Osteoblast (primary cell): ENCODE results near the gene BLID. TPM values are rescaled to one million over a fixed set of nuclear protein-coding genes. Genes with fewer than 3 reads are reported as not detected.

ENCODE experiments used
- DNase-seq: peaks from one replicate; pipeline ENCODE4 v3.0.0; 2011; ENCODE audit warnings: low spot score, mixed read lengths; ENCODE audit not compliant: insufficient read length; ENCODE audit errors: missing footprints
- H2AFZ ChIP-seq: 2 replicates; pipeline ENCODE4 v1.6.0; 2011; ENCODE audit warnings: mild to moderate bottlenecking, low read length
- H3K27ac ChIP-seq: 2 replicates; pipeline ENCODE4 v1.5.1; 2011; ENCODE audit warnings: mild to moderate bottlenecking, low read depth, low read length, moderate library complexity
- H3K27me3 ChIP-seq: 2 replicates; pipeline ENCODE4 v1.6.0; 2012; ENCODE audit warnings: mild to moderate bottlenecking, control low read depth, inconsistent platforms, low read length, moderate library complexity; ENCODE audit not compliant: insufficient read depth
- H3K36me3 ChIP-seq: 2 replicates; pipeline ENCODE4 v1.5.1; 2011; ENCODE audit warnings: mild to moderate bottlenecking, low read length, control low read depth, moderate library complexity; ENCODE audit not compliant: insufficient read depth
- H3K4me1 ChIP-seq: 2 replicates; pipeline ENCODE4 v1.5.1; 2011; ENCODE audit warnings: mild to moderate bottlenecking, low read length, control low read depth, moderate library complexity; ENCODE audit not compliant: insufficient read depth
- H3K4me2 ChIP-seq: 2 replicates; pipeline ENCODE4 v1.6.0; 2011; ENCODE audit warnings: mild to moderate bottlenecking, low read length; ENCODE audit not compliant: insufficient read depth
- H3K4me3 ChIP-seq: fragments of 200-600 bp; sonication (generic); 3 replicates; pipeline ENCODE4 v1.5.1; 2012; ENCODE audit warnings: mild to moderate bottlenecking, low read length, inconsistent platforms; ENCODE audit not compliant: insufficient read depth
- H3K79me2 ChIP-seq: 2 replicates; pipeline ENCODE4 v1.6.0; 2012; ENCODE audit warnings: mild to moderate bottlenecking, low read length, control low read depth, inconsistent platforms; ENCODE audit not compliant: insufficient read depth
- H3K9me3 ChIP-seq: 2 replicates; pipeline ENCODE4 v1.5.1; 2011; ENCODE audit warnings: low read depth, low read length, control low read depth
- H4K20me1 ChIP-seq: 2 replicates; pipeline ENCODE4 v1.6.0; 2012; ENCODE audit warnings: mild to moderate bottlenecking, low read length, control low read depth; ENCODE audit not compliant: insufficient read depth
- total RNA-seq: library from RNA; depleted of rRNA; stranded (reverse); fragments of >200 nt; gene quantifications from 2 replicates; pipeline ENCODE4 v1.2.3, GENCODE V29; 2012
- TF ChIP-seq, protein P1 (sequence below): IDR thresholded peaks from 2 replicates; pipeline ENCODE4 v1.5.1; 2011; ENCODE audit warnings: mild to moderate bottlenecking, low read depth, low read length, moderate library complexity; ENCODE audit errors: extremely low read depth

The BLID gene
- total RNA-seq, 1 donor: 18.1 TPM

GRCh38 chr11:122126024-122126688 is 10.1 kb upstream of the BLID start:
- Histone ChIP-seq H3K9me3 (no peaks in the 10 kb centered on the region), H3K4me3 (no peak overlapping the region), H3K27ac (peak overlapping the region; percentile 34), H3K27me3 (no peaks in the 10 kb centered on the region), H3K4me1 (peaks cover 78% of the 10 kb centered on the region), H3K79me2 (peaks cover 97% of the 10 kb centered on the region), H2AFZ (no peak overlapping the region), H3K4me2 (peak overlapping the region; percentile 7), H3K36me3 (peaks cover 75% of the 10 kb centered on the region), H4K20me1 (peaks cover 49% of the 10 kb centered on the region)
- TF ChIP-seq, protein P1, sequence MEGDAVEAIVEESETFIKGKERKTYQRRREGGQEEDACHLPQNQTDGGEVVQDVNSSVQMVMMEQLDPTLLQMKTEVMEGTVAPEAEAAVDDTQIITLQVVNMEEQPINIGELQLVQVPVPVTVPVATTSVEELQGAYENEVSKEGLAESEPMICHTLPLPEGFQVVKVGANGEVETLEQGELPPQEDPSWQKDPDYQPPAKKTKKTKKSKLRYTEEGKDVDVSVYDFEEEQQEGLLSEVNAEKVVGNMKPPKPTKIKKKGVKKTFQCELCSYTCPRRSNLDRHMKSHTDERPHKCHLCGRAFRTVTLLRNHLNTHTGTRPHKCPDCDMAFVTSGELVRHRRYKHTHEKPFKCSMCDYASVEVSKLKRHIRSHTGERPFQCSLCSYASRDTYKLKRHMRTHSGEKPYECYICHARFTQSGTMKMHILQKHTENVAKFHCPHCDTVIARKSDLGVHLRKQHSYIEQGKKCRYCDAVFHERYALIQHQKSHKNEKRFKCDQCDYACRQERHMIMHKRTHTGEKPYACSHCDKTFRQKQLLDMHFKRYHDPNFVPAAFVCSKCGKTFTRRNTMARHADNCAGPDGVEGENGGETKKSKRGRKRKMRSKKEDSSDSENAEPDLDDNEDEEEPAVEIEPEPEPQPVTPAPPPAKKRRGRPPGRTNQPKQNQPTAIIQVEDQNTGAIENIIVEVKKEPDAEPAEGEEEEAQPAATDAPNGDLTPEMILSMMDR: no peak
- no peak for DNase-seq

GRCh38 chr11:122123263-122123929 is 7.4 kb upstream of the BLID start:
- peak overlapping the region; percentile 29 for H3K27ac ChIP-seq
- H3K4me2 ChIP-seq: no peak overlapping the region
- peaks cover 45% of the 10 kb centered on the region for H4K20me1 ChIP-seq
- TF ChIP-seq, protein P1: no peak
- no peaks in the 10 kb centered on the region for H3K9me3 ChIP-seq
- peaks cover 68% of the 10 kb centered on the region for H3K36me3 ChIP-seq
- H2AFZ ChIP-seq: no peak overlapping the region
- H3K4me1 ChIP-seq: peaks cover 52% of the 10 kb centered on the region
- DNase-seq: no peak
- H3K4me3 ChIP-seq: no peak overlapping the region
- no peaks in the 10 kb centered on the region for H3K27me3 ChIP-seq
- peaks cover 92% of the 10 kb centered on the region for H3K79me2 ChIP-seq

GRCh38 chr11:122122179-122122578 is 6.2 kb upstream of the BLID start:
- Histone ChIP-seq H3K9me3 (no peaks in the 10 kb centered on the region), H2AFZ (no peak overlapping the region), H3K36me3 (peaks cover 70% of the 10 kb centered on the region), H3K79me2 (peaks cover 91% of the 10 kb centered on the region), H3K27ac (peak overlapping the region; percentile 29), H3K4me1 (peaks cover 44% of the 10 kb centered on the region), H3K4me3 (no peak overlapping the region), H4K20me1 (peaks cover 47% of the 10 kb centered on the region), H3K4me2 (no peak overlapping the region), H3K27me3 (no peaks in the 10 kb centered on the region)
- DNase-seq: no peak
- TF ChIP-seq, protein P1: no peak

GRCh38 chr11:122120096-122120495 is 4.1 kb upstream of the BLID start:
- no peak for DNase-seq
- H3K4me3 ChIP-seq: no peak overlapping the region
- no peaks in the 10 kb centered on the region for H3K27me3 ChIP-seq
- peaks cover 48% of the 10 kb centered on the region for H3K4me1 ChIP-seq
- H3K36me3 ChIP-seq: peaks cover 72% of the 10 kb centered on the region
- TF ChIP-seq, protein P1: no peak
- H3K27ac ChIP-seq: no peak overlapping the region
- peaks cover 55% of the 10 kb centered on the region for H4K20me1 ChIP-seq
- H3K9me3 ChIP-seq: no peaks in the 10 kb centered on the region
- H2AFZ ChIP-seq: no peak overlapping the region
- no peak overlapping the region for H3K4me2 ChIP-seq
- H3K79me2 ChIP-seq: peaks cover 91% of the 10 kb centered on the region
